ENCODE measurements around the gene SLC6A6.

DNA sequence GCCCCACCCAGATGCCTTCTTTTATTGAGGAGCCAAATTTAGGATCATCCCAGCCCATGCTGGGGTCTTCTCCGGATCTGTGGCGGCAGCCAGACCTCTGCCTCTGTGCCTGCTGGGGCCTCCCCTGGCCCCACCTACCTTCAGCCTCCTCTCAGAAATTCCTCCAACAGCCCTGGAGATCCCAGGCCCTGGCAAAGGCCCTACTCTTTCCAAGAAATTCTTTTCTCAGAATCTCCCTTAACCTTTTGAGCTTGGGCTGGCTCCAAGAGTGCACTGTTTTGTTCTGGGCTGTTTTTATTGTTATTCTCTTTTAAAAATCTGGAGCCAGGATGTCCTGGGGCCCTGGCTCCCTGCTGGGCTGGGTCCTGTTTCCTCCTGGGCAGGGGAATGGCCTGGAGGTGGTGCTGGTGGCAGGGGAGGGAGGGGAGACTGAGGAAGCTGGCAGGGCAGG, 79.9 kb downstream of the SLC6A6 start:
- TF ChIP-seq, protein P1, sequence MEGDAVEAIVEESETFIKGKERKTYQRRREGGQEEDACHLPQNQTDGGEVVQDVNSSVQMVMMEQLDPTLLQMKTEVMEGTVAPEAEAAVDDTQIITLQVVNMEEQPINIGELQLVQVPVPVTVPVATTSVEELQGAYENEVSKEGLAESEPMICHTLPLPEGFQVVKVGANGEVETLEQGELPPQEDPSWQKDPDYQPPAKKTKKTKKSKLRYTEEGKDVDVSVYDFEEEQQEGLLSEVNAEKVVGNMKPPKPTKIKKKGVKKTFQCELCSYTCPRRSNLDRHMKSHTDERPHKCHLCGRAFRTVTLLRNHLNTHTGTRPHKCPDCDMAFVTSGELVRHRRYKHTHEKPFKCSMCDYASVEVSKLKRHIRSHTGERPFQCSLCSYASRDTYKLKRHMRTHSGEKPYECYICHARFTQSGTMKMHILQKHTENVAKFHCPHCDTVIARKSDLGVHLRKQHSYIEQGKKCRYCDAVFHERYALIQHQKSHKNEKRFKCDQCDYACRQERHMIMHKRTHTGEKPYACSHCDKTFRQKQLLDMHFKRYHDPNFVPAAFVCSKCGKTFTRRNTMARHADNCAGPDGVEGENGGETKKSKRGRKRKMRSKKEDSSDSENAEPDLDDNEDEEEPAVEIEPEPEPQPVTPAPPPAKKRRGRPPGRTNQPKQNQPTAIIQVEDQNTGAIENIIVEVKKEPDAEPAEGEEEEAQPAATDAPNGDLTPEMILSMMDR (IDR thresholded peaks at IDR 0.05; ENCODE audit: borderline replicate concordance, extremely low read depth, low read length, poor library complexity, severe bottlenecking), result no peak
- no peak for TF ChIP-seq EZH2 (IDR thresholded peaks at IDR 0.05; ENCODE audit: borderline replicate concordance, low read depth, low read length, severe bottlenecking)
